Effector CD4-positive, alpha-beta T cell (primary cell): ENCODE data around the gene DHX15.
A peak's percentile ranks its signal among the peaks of the same experiment; 100 is the strongest.

Experiments used
- DNase-seq: peaks from one replicate; pipeline ENCODE4 v3.0.0-alpha.2; 2020
- total RNA-seq: gene quantifications from one replicate; lab custom pipeline; 2026; lab: John Stamatoyannopoulos, UW

DHX15 gene
- 347 reads per million, percentile 96 among the genes with 10 or more reads in this experiment for total RNA-seq

GRCh38 chr4:24584211-24584850 lies at the start of gene DHX15:
Gene DHX15 (minus strand): TSS chr4:24584554. CDS start chr4:24584393, 161 bp downstream.
- DNase-seq = peak; percentile 90

GRCh38 chr4:24632011-24632410 lies 47.7 kb upstream of the DHX15 start:
- no peak for DNase-seq

GRCh38 chr4:24630937-24631336 lies 46.6 kb upstream of the DHX15 start:
- no peak for DNase-seq

- DNase-seq = no peak
Observed at GRCh38 chr4:24625091-24625490, 40.7 kb upstream of the DHX15 start.

- DNase-seq = no peak
Observed at GRCh38 chr4:24624381-24624780, 40.0 kb upstream of the DHX15 start.

GRCh38 chr4:24622146-24622834 lies 37.9 kb upstream of the DHX15 start:
- no peak for DNase-seq

GRCh38 chr4:24615977-24616376 lies 31.6 kb upstream of the DHX15 start:
- DNase-seq = no peak

- no peak for DNase-seq
Observed at GRCh38 chr4:24614881-24615280, 30.5 kb upstream of the DHX15 start.

GRCh38 chr4:24613502-24613901 lies 29.1 kb upstream of the DHX15 start:
- DNase-seq = no peak

GRCh38 chr4:24611575-24611974 lies 27.2 kb upstream of the DHX15 start:
- DNase-seq = no peak

GRCh38 chr4:24607334-24607733 lies 23.0 kb upstream of the DHX15 start:
- DNase-seq = no peak

GRCh38 chr4:24605216-24605615 lies 20.9 kb upstream of the DHX15 start:
- no peak for DNase-seq

GRCh38 chr4:24604558-24605214 lies 20.3 kb upstream of the DHX15 start:
- DNase-seq = no peak

- no peak for DNase-seq
Observed at GRCh38 chr4:24603343-24603742, 19.0 kb upstream of the DHX15 start.

GRCh38 chr4:24601121-24601520 lies 16.8 kb upstream of the DHX15 start:
- DNase-seq = no peak

GRCh38 chr4:24599275-24599674 lies 14.9 kb upstream of the DHX15 start:
- DNase-seq = no peak

GRCh38 chr4:24598025-24598424 lies 13.7 kb upstream of the DHX15 start:
- no peak for DNase-seq

GRCh38 chr4:24595659-24596058 lies 11.3 kb upstream of the DHX15 start:
- DNase-seq = no peak

GRCh38 chr4:24594887-24595286 lies 10.5 kb upstream of the DHX15 start:
- DNase-seq = no peak

GRCh38 chr4:24589448-24589847 lies 5.1 kb upstream of the DHX15 start:
- DNase-seq = no peak

GRCh38 chr4:24588216-24588954 lies 4.0 kb upstream of the DHX15 start:
- no peak for DNase-seq

GRCh38 chr4:24583451-24584210 lies 723 bp downstream of the DHX15 start:
- peak; percentile 16 for DNase-seq
